HG03108 (cell line): ENCODE results near the gene P2RY14.
"Not testable (repeated sequence)": the region's sequence is repeated elsewhere in the genome, so short reads cannot be mapped to it uniquely, and the experiment has no call there.

Experiments used
- ATAC-seq: cut with Tn5 transposase; IDR thresholded peaks from one replicate; pipeline ENCODE4 v1.9.1; 2021; ENCODE audit warnings: moderate library complexity; ENCODE audit not compliant: unreplicated experiment

The P2RY14 gene

GRCh38 chr3:151195826-151196225 lies 82.5 kb downstream of the P2RY14 start:
- ATAC-seq: no peak

GRCh38 chr3:151192545-151192944 lies 85.8 kb downstream of the P2RY14 start:
- no peak for ATAC-seq

- ATAC-seq: no peak
These were observed 87.2 kb downstream of the P2RY14 start for GRCh38 chr3:151191095-151191494.

- no peak for ATAC-seq
These were observed 95.1 kb downstream of the P2RY14 start for GRCh38 chr3:151183265-151183671.

- ATAC-seq: no peak
These were observed 95.8 kb downstream of the P2RY14 start for GRCh38 chr3:151182349-151183079.

- ATAC-seq: no peak
These were observed 100.0 kb downstream of the P2RY14 start for GRCh38 chr3:151178208-151178845.

- ATAC-seq: no peak
These were observed 102.4 kb downstream of the P2RY14 start for GRCh38 chr3:151175952-151176351.

GRCh38 chr3:151174351-151174750 lies 104.0 kb downstream of the P2RY14 start:
- ATAC-seq: no peak

GRCh38 chr3:151171145-151171757 lies 107.1 kb downstream of the P2RY14 start:
- ATAC-seq: peak; percentile 63

- not testable (repeated sequence) for ATAC-seq
These were observed 108.2 kb downstream of the P2RY14 start for GRCh38 chr3:151169948-151170679.

GRCh38 chr3:151169262-151169947 lies 108.9 kb downstream of the P2RY14 start:
- ATAC-seq: no peak

- ATAC-seq: no peak
These were observed 109.9 kb downstream of the P2RY14 start for GRCh38 chr3:151168269-151169094.

- ATAC-seq: no peak
These were observed 112.2 kb downstream of the P2RY14 start for GRCh38 chr3:151166161-151166560.

- ATAC-seq: no peak
These were observed 113.1 kb downstream of the P2RY14 start for GRCh38 chr3:151165226-151165625.
